LNCAP (cell line): ENCODE results near the gene GOT1.

Experiments
- CTCF ChIP-seq: fragments of 450-650 bp; IDR thresholded peaks from 2 replicates; pipeline ENCODE4 v1.5.1; 2017; ENCODE audit warnings: mild to moderate bottlenecking

Gene GOT1

DNA sequence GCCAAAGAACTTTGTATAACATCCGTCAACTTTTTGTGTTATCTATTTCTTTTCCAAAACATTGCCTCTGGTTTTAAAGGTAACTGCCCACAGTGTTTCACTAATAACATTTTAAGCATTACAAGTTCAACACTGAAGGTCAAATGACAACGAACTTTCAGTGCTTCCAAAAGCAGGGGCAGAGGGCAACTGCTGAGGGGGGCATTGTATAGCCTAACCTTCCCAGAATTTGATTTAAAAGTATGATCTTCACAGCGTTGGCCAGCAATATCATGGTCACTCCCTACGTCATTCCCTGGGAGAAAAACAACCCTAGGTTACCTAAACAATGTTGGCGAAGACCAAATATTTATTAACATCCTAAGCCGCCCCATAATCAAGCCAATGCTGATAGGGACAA, 2.5 kb upstream of the GOT1 start:
- no peak for TF ChIP-seq CTCF

- TF ChIP-seq CTCF, result no peak
Observed at GRCh38 chr10:99432047-99432446, 1.6 kb upstream of the GOT1 start.

DNA sequence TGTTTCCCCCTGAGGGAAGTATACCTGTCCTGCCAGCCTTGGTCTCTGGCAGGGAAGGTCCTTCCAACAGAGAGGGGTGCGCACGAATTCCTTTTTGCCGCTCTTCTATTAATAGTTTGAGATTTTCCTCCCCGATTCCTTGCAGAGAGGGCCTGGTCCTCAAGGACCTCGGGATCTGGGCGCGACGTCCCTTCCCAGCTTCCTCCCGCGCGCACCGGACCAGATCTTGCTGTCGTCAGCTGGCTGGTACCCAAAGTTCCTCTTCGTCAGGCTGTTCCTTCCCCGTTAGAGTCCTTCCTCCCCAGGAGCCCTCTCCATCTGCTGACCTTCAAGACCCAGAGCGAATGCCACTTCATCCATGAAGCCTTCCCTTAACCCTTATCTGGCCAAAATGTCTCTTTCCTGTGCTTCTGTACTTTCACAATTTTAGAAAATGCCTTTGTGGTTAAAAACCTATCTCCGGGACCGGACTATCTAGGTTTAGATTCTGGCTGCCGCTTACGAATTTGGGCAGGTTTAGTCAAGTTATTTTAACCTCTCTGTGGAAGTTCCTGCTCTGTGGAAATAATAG, 851 bp upstream of the GOT1 start:
- TF ChIP-seq CTCF, result no peak

GRCh38 chr10:99430116-99430450, 341 bp downstream of the GOT1 start:
- TF ChIP-seq CTCF, result no peak

GRCh38 chr10:99429517-99430095, 818 bp downstream of the GOT1 start:
- no peak for TF ChIP-seq CTCF

DNA sequence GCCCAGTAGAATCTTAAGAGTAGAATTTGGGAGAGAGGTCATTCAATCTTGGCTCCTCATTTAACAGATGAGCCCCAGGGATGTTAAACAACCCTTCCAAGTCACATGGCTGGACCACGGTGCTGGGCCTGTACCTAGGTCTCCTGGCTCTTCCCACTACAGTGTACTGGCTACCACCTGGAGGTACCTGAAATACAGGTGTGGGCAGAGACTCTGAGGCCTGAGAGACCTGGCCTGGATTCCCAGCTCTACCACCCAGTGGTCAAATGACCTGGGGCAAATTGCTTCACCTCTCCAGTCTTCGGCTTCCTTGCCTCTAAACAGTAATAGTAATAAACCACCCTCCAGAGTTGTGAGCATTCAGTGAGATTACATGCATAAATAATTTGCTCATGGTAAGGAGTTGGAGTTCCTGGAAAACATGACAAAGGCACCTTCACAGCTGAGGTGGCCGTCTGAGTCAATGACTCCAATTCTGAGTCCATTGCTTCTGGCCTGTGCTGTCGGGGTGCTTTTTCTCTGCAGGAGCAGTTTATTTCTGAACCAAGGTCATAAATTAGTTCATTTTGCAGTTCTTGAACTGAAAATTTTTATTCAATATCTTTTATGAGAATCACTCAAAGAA, 2.7 kb downstream of the GOT1 start:
- no peak for TF ChIP-seq CTCF

DNA sequence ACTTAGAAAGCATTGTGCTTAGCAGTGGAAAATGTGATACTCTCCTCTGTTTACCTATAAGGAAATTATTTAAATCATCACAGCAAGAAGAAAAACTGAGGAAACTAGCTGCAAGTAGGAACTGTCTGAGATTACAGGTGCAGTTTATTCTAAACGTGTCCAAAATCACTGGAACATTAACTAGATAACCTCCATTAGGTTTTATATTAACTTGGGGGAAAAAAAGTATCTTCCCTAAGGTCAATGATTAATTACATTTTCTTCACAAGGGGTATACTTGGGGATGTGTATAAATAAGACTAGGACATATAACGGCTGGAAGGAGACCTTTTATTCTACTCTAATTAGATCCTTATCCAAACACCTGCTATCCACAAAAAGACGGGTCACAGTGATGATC, 3.7 kb downstream of the GOT1 start:
- no peak for TF ChIP-seq CTCF
